OCI-LY3 (cell line): ENCODE measurements around the gene UCP1.

Source experiments
- EZH2phosphoT487 ChIP-seq: fragments of 200-600 bp; shearing (Covaris generic); IDR thresholded peaks from 2 replicates; pipeline ENCODE4 v1.6.1; 2018; ENCODE audit warnings: antibody characterized with exemption, mixed run types, low read depth
- TF ChIP-seq, protein P1 (sequence below): fragments of 200-600, 300-600 bp; sonication (generic); IDR thresholded peaks from 2 replicates; pipeline ENCODE4 v1.5.1; 2014; ENCODE audit warnings: antibody characterized with exemption, low read length, low read depth

DNA sequence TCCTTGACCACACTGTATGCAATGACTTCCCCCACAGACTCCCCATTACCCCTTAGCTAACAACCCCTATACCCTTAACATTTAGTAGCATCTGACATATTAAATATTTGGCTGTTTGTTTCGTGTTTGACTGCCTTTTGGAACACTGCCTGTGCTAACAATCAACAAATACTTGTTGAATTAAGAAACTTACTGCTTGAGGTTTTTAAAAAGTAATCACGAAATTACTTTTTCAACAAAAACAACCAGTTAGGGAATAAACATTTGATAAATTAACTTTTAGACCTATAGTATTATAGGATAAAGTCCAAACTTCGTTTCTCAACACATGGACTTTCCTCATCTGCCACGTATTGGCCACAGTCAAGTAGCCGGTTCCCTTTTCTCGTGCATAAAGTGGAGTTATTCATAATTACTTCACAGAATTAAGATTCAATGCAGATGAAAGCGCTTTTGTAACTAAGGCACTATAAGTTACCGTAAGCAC, 45.3 kb downstream of the UCP1 start:
- TF ChIP-seq, protein P1, sequence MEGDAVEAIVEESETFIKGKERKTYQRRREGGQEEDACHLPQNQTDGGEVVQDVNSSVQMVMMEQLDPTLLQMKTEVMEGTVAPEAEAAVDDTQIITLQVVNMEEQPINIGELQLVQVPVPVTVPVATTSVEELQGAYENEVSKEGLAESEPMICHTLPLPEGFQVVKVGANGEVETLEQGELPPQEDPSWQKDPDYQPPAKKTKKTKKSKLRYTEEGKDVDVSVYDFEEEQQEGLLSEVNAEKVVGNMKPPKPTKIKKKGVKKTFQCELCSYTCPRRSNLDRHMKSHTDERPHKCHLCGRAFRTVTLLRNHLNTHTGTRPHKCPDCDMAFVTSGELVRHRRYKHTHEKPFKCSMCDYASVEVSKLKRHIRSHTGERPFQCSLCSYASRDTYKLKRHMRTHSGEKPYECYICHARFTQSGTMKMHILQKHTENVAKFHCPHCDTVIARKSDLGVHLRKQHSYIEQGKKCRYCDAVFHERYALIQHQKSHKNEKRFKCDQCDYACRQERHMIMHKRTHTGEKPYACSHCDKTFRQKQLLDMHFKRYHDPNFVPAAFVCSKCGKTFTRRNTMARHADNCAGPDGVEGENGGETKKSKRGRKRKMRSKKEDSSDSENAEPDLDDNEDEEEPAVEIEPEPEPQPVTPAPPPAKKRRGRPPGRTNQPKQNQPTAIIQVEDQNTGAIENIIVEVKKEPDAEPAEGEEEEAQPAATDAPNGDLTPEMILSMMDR: no peak
- no peak for TF ChIP-seq EZH2phosphoT487
